GM21526 (cell line): Measurements from ENCODE around the gene LGI4.
"Not testable (repeated sequence)": the region's sequence is repeated elsewhere in the genome, so short reads cannot be mapped to it uniquely, and the experiment has no call there.

Source experiments
- ATAC-seq: cut with Tn5 transposase; IDR thresholded peaks from one replicate; pipeline ENCODE4 v1.9.1; 2021; ENCODE audit warnings: moderate library complexity; ENCODE audit not compliant: unreplicated experiment, low FRiP score

LGI4 gene

DNA sequence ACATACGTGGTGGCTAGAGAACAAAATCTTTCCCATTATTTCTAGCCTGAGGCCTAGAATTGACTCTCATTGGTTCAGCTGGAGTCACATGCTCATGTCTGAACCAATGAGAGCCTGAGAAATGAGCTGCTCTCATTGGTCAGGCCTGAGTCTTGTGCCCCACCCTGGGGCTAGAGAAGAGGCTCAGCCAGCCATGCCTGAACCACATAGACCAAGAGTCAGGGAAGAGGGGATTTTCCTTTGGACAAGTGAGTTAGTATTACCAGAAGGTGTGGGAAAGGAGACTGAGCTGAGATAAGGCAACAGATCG is 26.5 kb upstream of the LGI4 start:
- no peak for ATAC-seq

DNA sequence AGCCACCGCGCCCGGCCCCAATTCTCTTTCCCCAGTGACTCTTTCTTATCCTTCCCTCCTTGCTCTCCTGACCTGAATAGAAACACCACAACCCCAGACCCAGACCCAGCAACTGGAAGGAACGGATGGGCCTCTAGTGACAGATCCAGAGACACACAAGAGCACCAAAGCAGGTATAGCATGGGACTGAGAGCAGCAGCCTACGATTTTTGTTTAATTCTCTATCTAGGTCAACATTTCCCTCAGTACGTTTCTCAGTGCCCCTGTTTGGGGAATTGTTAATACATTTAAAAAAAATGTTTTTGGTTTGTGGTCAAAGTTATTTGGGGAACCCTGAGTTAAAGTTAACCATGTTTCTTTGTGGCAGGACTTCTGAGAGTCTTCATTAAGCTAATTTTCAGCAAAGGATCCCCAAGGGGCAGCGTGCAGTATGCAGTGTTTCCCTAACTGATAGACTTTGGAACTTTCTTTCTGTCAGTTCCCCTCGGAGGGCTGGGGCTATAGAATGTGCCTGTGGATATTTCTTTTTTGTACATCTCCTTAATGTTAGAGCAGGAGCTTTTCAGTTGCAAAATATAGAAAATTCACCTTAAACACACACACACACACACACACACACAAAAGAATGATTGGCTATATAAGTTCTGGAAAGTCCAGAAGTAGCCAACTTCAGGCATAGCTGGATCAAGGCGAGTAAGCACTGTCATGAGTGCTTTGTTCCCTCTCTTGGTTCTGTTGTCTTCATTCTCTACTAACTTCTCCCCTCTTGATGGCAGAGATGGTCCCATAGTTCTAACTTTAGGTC is 26.0 kb upstream of the LGI4 start:
- ATAC-seq, result no peak

DNA sequence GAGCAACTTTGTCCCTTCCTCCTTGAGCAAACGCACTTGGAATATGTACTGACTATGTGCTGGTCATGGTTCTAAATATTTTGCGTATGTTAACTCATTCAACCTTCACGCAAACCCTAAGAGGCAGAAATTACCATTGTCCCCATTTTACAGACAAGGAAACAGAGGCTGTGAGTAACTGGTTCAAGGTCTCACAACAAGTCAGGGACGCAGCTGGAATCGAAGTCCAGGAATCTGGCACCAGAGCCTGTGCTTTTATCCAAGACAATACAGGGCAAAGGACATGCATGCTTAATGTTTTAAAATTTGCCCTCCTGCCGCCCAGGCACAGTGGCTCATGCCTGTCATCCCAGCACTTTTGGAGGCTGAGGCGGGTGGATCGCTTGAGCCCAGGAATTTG is 24.7 kb upstream of the LGI4 start:
- no peak for ATAC-seq

DNA sequence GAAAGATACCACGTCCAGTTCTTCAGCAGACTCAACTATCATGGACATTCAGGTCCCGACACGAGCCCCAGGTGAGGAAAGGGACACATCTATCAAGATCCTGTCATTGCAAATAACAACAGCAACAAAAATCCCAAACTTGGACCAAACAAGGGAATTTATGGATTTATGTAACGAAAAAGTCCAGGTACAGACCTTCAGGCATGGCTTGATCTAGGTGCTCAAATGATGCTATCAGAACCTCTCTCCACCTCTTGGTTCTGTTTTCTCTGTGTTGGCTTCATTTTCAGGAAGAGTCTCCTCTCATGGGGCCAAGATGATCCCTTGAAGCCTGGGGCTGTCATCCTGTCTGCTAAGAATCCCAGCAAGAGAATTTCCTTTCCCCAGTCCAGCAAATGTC is 22.6 kb upstream of the LGI4 start:
- ATAC-seq, result no peak

DNA sequence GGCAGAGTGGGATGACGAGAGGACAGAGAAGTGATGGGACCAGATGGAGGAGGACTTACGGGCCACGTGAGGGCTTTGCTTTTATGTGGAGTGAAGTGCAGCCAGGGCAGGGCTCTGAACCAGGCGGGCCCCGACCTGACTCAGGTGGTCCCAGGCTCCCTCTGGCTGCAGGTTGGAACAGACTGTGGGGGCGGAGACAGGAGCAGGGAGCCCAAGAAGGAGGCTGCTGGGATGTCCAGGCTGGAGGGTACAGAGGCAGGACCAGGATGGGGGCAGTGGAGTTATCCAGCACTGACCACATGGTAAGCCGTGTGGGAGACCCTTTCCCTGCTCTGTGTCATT is 21.8 kb upstream of the LGI4 start:
- ATAC-seq, result no peak

DNA sequence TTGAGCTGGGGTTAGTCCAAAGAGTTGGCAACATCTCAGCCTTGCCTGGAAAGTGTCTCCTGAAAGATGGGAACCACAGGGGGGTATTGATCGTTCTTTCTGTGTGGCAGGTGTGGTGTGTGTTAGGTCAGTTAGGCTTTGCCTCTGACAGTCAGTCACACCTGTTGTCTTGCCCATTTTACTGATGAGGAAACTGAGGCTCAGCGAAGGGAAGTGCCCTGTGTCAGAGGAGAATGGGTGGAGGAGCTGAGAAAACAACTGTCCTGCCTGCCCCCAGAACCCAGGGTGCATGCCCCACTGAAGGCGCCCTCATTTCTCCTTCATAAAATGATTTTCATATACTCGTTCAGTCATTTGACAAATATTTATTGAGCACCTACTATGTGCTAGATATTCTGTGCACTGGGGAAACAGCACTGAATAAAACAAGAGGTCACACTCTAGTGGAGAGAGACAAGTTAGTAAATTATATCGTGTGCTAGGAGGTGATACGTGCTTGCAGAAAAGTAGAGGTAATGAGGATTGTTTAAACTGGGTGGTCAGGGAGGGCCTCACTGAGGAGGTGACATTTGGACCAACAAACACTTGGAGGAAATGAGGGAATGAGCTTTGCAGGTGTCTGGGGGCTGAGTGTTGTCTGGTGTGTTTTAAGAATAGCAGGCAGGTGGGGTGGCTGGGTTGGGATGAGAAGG is 21.3 kb upstream of the LGI4 start:
- ATAC-seq, result no peak

DNA sequence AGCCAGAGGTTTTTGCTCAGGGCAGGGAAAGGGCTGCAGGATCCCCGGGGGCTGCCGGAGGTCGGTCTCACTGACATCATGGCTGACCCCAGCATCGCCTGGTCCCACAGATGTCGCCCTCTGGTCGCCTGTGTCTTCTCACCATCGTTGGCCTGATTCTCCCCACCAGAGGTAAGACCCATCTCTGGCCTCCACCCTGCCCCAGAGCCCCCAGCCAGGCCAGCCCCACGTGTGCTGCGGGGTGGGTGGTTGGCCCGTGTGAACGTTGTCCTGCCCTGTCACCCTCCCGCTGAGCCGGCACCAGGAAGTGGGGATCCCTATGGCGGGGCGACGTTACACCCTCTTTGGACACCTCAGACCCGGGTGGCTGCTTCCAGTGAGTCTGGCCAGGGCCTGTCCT is 20.6 kb upstream of the LGI4 start:
- no peak for ATAC-seq

DNA sequence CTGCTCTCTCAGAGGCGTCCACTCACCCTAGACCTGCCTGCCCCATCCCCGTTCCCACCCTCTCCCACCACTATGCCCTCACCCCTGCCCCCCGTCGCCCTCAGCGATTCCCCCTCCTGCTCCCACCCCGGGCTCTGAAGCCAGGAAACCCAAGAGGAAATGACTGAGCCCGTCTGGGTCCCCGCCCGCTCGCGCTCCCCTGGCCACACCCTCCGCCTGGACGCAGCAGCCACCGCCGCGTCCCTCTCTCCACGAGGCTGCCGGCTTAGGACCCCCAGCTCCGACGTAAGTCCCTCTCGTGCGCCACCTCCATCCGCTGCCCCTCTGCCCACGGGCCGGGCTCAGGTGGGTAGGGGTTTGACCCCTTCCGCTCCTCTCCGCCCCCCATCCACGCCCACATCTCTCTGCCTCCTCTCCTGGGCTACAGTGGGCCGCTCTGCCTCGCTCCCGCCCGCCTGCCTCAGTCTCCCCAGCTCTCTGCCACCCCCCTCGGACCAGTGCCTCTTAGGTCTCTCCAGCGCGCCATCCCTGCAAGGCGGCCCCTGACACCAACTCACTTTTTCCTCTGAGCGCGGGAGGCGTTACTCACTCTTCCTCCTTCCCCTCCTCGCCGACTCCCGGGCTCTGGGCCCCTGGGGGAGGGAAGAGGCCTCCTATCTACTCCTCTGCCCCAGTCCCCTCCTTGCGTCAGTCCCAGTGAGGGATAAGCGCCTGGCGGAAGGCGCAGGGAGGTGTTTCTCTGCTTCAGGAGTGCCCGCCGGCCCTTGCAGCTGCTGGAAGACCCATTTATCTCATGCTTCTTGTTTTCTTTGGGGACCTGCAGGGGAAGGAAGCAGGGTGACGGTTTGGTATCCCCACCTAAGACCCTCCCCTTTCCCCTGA is 19.9 kb upstream of the LGI4 start, which contains the start of gene FXYD5:
Gene FXYD5 (plus strand): TSS at position 211 of the 882 bp plus-strand sequence. CDS start 816 bp downstream, outside the sequence.
- ATAC-seq, result no peak

DNA sequence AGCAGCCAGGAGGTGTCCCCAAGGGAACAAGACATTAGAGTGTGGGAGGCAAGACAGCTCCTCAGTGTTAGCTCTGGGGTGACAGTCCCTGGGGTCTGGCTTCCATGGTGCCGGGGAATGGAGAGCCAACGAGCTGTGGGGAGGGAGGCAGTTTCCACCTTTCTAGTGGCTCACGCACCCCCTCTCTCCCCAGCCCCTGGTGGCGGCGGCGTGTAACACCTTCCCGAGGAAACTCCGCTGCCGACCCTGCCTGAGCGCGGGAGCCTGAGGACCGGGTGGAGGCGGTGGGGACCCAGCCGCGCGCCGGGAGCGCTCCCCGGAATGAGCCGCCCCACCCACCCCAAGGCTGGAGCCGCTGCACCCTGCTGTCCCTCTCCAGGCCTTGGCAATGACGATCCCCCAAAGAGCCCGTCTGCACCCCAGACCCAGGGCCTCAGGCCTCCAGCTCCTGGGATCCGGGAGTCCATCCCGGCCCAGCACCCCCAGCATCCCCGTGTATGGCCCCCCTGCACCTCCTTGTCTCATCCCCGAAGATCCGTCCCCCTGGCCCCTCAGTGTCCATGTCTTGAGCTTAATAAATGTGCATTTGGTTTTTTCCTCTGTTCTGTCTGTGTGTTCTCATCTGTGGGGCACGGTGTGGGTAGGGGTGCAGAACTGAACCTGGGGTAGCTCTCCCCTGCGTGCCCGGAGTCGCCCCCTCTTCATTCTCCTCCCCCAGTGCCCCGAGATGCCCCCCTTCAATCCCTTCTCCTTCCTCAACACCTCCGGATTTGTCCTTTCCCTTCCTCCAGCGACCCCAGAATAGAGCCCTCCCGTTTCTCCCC is 19.1 kb upstream of the LGI4 start:
- no peak for ATAC-seq

DNA sequence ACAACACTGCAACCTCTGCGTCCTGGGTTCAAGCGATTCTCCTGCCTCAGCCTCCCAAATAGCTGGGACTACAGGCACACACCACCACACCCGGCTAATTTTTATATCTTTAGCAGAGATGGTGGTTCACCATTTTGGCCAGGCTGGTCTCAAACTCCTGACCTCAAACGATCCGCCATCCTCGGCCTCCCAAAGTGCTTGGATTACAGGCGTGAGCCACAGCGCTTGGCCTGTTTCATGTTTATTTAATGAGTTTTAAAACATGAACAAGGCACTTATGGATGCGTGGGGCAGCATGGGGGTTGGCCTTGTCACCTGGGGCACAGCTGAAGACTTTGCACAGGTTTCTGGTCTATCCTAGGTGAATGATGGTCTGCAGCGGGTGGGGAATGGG is 18.3 kb upstream of the LGI4 start:
- ATAC-seq, result not testable (repeated sequence)

DNA sequence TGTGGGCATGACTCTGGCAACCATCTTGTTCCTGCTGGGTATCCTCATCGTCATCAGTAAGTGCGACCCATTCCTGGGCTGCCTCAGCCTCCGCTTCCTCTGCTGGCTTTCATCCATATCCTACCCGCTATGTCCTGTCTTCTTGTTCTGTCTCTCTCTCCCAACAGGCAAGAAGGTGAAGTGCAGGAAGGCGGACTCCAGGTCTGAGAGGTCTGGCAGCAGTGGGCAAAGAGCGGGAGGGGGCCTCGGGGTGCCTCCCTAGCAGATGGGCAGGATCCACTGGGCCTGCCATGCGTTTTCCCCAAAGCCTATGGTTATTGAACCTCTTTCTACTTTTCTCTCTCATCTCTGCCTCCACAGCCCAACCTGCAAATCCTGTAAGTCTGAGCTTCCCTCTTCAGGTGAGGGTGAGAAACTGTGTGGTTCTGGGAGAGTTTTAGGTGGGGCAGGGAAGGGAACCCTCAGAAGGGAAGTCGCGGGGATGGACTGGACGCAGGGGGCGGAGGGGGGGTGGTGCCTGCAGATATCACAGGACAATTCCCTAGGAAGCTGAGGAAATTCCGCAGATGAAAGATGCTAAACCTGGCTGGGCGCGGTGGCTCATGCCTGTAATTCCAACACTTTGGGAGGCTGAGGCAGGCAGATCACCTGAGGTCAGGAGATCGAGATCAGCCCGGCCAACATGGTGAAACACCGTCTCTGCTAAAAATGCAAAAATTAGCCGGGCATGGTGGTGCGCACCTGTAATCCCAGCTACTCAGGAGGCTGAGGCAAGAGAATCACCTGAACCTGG is 16.6 kb upstream of the LGI4 start:
- ATAC-seq, result no peak

DNA sequence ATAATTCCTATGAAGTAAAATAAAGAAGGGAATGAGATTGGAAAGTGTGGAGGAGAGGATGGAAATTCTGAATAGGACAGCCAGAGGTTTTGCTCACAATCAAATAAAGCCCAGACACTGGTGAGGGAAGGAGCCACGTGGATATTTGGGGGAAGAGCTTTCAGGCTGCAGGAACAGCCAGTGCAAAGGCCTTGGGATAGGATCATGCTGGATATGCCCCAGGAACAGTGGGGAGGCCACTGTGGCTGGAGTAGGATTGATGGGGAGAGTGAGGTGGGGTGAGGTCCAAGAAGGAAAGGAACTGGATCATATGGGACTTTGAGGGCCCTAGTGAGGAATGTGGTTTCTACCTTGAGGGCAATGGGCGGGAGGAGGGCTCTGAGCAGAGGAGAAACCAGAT is 15.6 kb upstream of the LGI4 start:
- ATAC-seq, result no peak

DNA sequence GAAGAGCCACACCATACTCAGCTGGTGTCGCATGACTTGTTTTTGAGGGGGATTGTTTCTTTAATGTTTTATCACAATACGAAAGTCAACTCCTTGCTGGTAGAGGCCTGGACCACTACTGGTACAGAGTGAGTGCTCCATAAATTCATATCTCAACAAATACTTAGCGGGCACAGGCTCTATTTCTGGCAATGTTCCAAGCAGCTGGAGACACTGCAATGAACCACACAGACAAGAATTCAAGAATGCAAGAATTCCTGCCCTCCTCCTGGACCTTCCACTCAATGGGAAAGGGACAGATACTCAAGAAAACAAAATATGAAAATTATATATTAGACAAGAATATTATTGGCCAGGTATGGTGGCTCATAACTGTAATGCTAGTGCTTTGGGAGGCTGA is 14.6 kb upstream of the LGI4 start:
- ATAC-seq, result no peak

DNA sequence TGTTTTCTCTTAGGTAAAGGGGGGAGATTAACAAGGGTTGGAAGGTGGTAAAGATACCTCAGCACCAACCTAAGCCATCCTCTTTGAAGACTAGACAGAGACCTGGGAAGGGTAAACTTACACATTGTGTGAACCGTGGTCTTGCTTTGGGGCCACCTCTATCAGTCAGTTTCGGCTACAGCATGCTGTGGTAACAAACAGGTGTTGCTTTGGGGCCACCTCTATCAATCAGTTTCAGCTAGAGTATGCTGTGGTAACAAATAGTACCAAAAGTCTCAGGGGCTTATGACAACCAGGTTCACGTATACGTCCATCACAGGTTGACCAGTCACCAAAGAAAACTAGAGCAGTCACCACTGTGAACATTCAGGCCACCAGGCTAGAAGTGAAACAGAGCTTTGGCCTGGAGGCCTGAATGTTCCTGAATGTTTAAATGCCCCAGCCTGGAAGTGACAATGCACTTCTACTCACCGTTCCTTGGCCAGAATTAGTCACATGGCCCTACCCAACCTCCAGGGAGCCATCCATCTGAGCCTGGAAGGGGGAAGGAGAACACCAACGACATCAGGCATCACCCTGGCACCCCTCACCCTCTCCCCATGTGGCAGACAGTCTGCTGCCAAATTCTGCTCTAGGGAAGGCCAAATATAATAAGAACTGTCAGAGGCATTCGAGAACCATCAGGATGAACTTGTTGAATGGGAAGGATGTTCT is 12.0 kb upstream of the LGI4 start:
- ATAC-seq, result no peak

DNA sequence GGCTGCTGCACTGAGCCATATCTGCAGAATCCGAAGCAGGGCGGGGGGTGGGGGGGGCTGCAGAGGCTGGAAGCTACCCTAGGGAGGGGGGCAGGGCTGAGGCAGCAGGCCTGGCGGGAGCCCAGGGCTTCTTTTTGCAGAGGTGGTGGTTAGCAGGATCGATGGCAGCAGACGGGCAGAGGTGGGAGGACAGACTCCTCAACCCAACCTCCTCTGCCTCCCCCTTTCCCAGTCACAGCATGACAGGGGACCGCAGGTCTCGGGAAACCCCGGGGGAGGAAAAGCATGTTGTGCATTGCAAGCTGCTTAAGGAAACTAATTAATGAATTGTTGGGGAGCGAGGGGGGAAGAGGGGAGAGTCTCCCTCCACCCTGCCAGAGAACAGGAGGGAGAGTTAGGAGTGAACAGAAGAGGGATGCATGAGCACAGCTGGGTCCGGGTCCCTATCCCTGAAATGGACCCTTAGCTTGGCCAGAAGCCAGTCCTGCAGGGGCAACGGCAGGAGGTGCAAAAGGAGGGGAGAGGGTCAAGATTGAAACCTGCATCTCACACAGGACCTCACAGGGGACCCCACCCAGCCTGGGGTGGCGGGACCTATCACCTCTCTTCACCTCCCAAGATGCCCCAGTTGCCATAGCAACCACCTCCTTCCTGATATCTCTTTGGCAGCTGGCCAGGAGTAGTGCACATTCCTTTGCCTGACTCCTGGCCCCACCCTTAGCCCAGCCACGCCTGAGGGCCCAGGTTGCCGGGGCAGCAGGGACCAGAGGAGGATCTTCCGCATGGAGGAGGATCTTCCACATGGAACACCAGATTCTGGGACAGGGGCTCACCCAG is 10.0 kb upstream of the LGI4 start:
- ATAC-seq, result no peak

DNA sequence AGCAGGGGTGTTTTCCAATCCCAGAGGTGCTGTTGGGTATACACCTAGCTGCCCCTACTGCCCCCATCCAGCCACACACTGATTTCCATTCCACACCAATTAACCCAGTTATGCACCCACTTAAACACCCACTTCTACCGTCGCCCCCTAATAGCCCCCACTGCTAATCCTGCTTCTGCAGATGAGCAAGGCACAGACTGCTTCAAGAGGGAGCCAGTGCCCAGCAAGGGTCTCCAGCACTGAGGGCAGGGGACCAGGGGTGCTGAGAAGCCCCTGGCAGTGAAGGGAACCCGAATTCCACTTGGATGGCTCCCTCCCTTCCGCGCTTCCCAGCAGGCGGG is 9.4 kb upstream of the LGI4 start:
- no peak for ATAC-seq

DNA sequence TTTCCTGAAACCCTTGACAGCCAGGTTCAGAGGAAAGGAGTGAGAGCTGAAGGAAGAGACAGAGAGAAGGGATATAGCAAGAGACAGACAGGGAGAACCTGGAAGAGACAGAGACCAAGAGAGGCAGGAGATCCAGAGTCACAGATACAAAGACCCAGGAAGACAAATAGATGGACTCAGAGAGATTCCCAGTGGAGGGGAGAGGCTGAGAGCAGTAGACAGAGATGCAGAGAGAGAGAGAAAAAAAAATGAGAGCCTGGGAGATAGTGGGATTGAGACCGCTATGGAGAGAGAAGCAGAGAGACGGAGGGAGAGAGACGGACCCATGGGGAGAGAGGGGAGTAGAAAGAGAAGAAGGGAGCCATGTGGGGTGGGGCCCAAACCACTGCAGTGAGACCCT is 9.0 kb upstream of the LGI4 start:
- ATAC-seq, result no peak

DNA sequence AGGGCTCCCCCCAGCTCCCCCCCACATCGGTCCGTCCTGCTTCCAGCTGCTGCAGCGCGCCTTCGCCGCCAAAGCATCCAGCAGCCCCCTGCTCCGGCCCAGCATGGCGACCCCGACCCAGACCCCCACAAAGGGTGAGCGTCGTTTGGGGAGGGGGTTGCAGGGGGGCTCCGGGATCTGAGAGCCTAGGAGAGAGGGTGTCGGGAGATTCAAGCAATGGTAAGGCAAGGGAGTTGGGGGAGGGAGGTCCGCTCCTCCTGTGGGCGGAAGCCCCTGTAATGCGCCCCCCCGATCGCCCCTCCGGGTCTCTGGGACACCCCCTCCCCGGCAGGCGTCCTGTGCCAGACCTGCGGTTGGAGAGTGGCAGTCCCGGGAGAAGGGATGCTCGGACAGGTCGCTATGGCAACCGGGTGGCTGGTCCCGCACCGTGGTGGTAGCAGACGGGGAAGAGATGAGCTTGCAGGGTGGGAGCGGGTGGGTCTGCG is 8.4 kb upstream of the LGI4 start, which contains the start of gene FXYD7:
Gene FXYD7 (plus strand): TSS at position 25 of the 485 bp plus-strand sequence. CDS start 79 bp downstream, at position 104.
- ATAC-seq, result no peak
